Left renal cortex interstitium (tissue), 4 donors: ENCODE data around the gene ABHD6. TPM values are rescaled to one million over a fixed set of nuclear protein-coding genes. Genes with fewer than 3 reads are reported as not detected.

Experiments used
- DNase-seq, 4 donors: peaks; one replicate each; pipeline ENCODE4 v3.0.0-alpha.2; 2013; ENCODE audit warnings: low read depth in 4 of 4, low spot score in 2 of 4, missing footprints in 1 of 4
- polyA plus RNA-seq, 4 donors: library from polyadenylated mRNA; unstranded; fragments of 120-200 nt; gene quantifications; one replicate each; pipeline ENCODE4 v1.2.1, GENCODE V29; 2013; ENCODE audit not compliant: insufficient read length in 4 of 4

The ABHD6 gene
- polyA plus RNA-seq, 4 donors, result 9.2 to 13.8 (median 11.1) TPM

DNA sequence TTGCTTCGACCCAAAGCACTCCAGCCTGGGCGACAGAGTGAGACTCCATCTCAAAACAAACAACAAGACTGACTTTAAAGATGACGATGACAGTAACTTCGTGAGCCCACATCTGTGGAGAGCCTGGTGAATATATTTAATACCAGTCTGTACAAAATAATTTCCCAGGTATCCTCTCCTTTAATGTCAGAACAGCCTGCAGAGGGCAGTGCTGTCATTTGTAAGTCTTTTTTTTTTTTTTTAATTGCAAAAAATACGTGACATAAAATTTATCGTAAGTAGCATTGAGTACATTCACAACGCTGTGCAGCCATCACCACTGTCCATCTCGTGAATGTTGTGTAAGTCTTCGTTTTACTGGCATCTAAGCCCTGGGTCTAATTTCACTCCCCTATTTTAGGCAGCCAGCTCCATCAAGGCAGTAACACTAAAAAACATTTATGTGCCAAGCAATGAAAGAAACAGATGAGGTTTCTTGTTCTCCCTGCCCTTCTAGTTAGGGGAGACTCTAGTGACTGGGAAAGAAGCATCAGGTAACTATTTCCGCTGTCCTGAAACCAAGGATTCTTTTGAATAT lies 70.1 kb downstream of the ABHD6 start:
- DNase-seq, result no peak

DNA sequence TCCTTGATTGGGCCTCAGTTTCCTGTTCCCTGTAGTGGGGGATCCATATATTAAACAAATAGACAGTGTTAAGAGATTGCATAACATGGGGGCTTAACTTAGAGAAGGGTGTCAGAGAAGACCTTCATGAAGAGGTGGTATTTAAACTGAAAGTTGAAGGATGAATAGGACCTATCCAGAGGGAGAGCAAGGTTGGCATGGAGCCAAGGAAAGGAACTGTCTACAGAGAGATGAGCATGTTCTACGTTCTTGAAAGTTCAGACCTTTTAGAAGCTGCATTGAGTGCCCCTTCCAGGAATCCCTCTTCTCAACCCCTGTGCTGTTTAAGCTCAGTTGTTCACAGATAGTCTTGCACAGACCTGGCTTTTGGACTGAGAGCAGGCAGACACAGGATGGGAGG lies 71.1 kb downstream of the ABHD6 start:
- no peak for DNase-seq

DNA sequence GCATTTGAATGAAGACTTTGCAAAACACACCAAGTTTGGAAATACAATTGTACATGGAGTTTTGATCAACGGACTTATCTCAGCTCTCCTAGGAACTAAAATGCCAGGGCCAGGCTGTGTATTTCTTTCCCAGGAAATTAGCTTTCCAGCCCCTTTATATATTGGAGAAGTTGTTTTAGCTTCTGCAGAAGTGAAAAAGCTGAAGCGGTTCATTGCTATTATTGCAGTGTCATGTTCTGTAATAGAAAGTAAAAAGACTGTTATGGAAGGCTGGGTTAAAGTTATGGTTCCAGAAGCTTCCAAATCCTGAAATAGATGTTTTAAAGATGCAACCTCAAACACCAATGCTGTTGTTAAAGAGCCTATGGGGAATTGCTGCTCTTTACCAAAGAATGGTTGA lies 80.2 kb downstream of the ABHD6 start:
- no peak for DNase-seq

DNA sequence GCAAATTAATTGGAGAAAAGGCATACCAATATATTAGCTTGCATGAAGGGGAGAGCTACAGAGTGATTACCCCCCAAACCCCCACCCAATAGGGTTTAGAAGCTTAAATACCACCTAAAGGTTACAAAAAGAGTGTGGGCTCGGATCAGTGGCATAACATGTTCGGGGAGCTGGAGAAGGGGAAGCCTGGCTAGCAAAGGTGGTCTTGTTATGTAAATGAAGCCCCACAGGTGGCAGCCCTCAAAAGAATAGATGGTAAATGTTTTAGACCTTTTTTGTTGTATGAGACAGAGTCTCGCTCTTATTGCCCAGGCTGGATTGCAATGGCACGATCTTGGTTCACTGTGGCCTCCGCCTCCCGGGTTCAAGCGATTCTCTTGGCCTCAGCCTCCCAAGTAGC lies 84.2 kb downstream of the ABHD6 start:
- DNase-seq, result no peak

DNA sequence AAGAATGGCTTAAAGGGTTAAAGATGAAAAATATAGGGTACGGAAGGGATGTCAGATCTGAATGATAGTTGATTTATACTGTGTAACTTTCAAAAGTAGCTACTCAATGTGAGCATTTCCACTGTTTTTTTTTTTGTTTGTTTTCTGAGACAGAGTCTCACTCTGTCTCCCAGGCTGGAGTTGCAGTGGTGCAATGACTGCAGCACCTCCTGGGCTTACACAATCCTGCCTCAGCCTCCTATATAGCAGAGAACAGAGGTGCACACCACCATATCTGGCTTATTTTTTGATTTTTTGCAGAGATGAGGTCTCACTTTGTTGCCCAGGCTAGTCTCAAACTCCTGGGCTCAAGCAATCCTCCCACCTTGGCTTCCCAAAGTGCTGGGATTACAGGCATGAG lies 85.2 kb downstream of the ABHD6 start:
- DNase-seq, result no peak

DNA sequence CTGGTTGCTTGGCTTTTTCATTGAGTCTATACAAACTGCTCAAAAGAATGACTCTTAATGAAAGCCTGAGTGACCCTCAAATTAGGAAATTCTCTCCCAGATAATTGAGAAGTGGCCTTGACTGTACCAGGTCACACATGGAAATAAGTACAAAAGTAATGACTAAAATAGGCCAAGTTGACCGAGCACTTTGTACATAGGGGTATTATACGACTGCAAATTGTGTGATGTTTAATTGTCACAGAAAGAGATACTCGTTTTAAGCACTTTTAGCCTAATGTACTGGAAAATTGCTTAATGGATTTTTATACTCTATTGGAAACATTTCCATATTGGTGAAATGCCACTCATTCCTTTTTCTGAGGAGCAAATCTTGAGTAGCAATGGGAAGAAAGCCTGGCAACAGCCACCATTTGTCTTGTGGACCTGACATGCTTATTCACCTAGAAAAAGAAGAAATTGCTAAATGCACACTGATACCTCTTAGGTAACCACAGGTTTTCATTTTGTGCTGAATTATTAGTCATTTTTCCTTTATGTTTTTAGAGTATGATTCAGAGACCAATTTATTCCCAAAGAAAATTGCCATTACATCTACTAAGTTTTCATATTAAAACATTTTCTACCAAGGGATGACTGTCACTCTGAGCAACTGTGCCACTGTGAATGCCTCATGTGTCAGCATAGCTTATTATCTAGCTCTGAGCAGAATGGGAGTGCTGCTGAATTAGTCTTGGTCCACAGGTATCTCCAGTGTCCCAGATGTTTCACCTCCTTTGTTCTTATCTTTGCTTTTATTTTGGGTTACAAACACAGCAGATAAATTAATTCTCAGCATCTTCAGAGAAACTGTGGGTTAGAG lies 86.2 kb downstream of the ABHD6 start:
- DNase-seq, result no peak

DNA sequence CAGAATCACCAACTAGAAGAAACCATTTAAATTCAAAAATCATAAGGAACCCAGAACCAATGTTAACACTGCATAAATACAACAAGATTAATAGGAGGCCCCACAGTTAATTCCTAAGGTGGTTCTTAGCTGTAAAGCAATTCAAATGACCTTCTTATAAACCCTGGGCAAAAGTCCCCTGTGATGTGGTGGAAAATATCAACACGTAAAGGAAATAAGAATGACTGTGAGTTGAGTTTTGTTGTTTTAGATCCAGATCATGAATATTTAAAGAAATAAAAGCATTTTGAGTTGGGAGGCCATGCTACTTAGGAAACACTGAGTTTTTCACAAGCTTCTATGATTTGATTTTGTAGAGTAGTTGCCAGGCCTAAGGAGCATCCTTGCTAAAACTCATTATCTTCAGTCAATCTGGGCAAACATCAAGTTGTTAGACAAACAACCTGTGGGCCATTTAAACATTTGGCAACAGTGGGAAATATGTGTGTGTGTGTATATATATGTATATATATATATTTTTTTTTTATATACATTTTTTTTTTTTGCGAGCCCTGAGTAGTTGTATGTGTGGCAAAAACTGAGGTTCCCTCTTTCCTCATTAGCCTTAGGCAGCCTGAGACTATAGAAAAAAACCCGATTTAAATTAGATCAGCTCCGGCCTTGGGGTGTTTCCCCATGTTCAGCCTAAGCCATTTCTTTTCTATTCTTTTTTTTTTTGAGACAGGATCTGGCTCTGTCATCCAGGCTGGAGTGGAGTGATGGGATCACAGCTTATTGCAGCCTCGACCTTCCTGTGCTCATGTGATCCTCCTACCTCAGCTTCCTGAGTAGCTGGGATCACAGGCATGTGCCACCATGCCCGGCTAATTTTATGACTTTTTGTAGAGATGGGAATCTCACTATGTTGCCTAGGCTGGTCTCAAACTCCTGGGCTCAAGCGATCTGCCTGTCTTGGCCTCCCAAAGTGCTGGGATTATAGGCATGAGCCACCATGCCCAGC lies 87.1 kb downstream of the ABHD6 start:
- DNase-seq, result no peak

DNA sequence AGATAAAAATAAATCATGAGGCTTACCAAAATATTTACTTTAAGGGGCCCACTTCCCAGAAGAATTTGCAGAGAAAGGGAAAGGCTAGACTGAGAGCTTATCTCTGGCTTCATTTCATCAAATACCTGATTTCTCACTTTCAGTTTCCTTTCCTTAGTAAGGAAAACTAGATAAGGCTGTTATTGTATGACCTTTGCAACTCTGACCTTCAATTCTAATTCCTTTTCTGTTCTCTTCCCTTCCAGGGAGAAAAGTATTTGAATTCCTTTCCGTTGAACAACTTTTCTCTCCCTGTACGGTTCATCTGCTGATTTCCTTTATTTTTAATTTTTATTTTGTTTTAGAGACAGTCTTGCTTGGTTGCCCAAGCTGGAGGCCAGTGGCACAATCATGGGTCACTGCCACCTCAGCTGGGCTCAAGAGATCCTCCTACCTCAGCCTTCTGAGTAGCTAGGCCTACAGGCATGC lies 88.0 kb downstream of the ABHD6 start:
- no peak for DNase-seq

DNA sequence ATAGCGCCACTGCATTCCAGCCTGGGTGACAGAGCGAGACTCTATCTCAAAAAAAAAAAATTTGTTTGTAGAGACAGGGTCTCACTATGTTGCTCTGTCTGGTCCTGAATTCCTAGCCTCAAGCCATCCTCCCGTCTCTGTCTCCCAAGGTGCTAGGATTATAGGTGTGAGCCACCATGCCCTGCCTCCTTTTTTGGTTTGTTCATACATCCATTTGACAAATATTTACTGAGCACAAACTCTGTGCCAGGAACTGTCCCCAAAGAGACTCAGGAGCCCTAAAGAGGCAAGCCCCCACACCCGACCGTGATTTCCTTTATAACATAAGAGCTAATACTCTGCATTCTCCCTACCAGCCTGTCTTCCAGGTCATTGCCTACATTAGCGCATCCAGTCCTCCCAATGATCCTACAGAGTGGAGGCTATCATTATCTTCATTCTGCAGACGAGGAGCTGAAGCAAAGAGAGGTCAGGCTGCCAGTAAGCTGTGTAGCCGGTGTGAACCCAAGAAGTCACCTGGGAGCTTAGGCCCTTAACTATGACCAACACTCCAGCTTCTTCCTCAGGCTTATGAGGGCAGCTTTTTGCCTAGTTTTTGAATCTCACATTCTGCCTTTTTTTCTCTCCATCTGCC lies 88.8 kb downstream of the ABHD6 start:
- no peak for DNase-seq

DNA sequence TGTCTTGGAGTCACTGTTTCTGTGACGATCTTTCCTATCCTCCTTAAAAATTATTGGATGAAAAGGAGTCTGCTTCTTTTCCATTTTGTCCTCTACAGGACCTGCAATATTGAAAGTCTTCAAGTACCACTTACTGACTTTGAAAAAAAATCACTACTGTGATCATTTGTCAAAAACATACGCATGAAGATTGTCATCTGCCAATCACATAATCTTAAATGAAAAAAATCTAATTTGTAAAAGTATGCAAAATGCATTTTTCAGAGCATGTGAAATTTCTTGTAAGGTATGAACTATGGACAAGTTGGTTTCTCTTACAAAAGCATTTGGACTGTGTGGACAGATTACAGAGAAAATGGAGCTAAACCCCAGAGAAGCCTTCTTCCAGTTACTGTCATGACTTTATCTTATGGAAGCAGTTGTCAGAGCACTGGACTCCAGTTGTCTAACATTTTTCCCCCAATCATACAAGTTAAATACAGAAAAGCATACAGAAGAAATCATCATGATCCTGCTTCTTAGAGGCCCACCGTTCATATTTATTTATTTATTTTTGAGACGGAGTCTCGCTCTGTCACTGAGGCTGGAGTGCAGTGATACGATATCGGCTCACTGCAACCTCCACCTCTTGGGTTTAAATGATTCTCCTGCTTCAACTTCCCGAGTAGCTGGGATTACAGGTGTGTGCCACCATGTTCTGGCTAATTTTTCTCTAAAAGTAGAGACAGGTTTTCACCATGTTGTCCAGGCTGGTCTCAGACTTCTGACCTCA lies 91.7 kb downstream of the ABHD6 start:
- no peak for DNase-seq

DNA sequence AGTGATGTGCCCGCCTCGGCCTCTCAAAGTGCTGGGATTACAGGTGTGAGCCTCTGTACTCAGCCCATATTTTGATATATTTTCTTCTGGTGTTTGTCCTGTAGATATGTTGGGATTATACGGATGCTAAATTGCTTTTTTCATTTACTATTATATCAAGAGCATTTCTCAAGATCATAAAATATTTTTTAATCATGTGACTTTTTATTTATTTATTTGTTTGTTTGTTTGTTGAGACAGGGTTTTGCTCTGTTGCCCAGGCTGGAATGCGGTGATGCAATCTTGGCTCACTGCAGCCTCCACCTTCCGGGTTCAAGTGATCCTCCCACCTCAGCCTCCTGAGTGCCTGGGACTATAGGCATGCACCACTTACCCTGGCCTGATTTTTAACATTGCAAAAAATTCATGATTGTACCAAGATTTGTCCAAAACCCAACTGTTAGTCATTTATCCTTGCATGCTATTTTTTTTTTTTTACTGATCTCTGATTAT lies 92.4 kb downstream of the ABHD6 start:
- no peak for DNase-seq

DNA sequence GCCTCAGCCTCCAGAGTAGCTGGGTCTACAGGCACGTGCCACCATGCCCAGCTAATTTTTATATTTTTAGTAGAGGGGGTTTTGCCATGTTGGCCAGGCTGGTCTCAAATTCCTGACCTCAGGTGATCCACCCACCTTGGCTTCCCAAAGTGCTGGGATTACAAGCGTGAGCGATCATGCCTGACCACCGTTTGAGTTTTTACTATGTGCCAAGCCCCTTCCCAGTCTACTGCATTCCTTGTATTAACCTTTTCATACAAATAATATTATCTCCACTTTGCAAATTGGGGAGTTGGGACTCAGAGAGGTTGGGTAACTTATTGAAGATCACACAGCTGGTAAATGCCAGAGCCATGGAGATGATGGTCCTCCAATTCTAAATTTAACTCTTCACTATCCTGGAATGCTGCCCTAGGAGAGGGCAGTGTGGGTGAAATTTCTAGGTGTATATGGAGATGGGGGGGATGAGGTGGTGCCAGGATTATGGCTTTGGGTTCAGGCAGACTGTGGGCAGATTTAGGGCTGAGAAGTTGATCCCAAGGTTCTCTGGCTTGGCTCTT lies 94.1 kb downstream of the ABHD6 start:
- DNase-seq, result no peak

DNA sequence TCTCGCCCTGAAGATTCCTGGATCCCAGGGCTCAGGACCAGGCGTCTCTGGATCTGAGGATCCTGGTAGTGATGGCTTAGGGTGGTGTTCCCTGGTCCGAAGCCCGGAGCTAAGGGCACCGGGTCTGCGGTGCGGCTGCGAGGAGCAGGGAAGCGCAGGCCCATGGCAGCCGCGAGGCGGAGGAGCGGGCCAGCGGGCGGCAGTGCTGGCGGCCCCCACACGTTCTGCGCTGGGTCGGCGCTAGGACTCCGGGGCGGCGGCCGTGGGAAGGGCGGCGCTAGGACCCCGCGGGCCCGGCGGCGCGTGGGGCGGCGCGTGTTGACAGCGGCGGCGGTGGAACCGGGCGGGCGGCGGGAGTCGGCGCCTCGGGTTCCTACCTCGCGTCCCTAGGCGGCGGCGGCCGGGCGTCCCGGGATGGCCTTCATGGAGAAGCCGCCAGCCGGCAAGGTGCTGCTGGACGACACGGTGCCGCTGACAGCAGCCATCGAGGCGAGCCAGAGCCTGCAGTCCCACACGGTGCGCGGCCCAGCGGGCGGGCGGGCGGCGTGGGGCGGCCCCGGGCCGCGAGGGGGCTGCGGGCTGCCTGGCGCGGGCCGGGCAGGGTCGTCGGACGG lies 95.1 kb downstream of the ABHD6 start, which contains the start of gene PXK:
TSS of gene PXK (plus strand) at position 318 of the 614 bp plus-strand sequence. CDS start at position 415, 97 bp downstream.
- peak; percentile 31 to 63 (median 58) for DNase-seq

DNA sequence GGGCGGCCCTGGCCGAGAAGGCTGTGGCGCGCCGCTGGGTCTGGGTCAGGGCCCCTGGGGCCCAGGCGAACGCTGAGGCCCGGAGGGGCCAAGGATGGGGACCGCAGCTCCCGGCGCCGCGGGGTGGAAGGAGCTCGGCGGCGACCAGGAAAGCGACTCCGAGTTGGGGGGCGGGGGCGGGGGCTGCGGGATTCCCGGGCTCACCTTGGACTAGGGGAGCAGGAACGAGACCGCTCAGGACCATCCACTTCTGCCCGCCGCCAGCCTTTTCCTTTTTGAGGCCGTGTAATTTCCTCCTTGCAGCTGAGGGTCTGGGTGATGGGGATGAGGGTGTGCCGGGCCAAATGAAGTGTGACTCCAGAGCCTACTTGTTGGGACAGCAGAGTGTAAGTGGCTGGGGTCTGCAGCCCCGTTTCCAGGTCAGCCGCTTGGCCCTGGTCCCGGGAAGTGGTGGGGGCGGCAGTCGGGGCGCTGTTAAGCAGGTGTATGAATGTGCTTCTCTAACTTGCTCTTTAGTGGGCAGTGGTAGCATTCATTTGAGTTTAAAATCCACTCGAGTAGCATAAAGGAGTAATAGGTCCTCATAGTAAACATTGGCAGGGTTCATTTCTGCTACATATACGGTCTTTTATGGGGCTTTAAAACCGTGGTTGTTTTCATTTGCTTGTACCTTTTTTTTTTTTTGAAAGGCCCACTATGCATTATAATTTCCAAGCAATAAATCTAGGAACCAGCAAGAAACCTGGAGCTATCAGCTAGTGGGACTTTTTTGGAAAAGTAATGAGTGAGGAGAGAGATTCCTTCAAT lies 95.8 kb downstream of the ABHD6 start:
- DNase-seq, result no peak

DNA sequence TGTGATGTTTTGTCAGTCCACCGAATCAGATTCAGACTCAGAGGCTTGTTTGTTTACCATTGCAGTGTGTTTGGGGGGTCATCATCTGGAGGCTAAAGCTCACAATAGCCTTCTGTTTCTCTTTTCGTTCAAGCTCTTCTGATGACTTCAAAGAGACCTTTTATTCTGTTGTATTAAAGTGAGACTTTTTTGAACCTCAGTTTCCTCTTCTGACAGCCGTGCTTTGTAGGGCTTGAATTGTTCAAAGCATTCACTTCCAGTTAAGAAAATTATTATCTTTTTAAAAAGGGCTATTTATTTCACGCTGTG lies 96.4 kb downstream of the ABHD6 start:
- no peak for DNase-seq

DNA sequence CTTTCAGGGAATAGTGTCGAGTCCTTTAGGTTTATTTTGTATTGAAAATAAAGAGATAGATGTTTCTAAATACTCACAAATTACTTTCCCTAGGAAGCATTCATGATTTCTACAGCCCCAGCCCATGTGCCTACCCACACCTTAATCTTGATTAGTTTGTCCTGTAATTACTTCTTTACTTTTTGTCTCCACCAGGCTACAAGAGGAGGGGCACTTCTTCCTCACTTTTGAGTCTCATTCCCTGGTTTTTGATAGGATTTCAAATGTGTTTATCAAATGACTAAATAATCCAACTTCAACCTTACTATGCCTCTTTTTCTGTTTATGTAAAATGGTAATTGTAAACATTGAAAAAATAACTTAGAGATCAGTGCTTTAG lies 96.9 kb downstream of the ABHD6 start:
- DNase-seq, result no peak

DNA sequence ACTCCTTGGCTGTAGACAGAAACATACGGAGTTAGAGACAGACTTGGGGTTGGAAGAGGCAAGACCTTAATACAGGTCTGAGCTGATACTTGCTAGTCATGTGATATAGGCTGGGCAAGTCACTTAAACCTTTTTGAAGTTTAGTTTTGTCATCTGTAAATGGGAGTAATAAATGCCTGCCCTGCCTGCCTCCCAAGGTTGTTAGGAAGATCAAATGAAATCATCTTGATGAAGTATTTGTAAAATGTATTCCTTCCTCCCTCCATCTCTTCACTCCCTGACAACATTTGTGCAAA lies 98.0 kb downstream of the ABHD6 start:
- no peak for DNase-seq

DNA sequence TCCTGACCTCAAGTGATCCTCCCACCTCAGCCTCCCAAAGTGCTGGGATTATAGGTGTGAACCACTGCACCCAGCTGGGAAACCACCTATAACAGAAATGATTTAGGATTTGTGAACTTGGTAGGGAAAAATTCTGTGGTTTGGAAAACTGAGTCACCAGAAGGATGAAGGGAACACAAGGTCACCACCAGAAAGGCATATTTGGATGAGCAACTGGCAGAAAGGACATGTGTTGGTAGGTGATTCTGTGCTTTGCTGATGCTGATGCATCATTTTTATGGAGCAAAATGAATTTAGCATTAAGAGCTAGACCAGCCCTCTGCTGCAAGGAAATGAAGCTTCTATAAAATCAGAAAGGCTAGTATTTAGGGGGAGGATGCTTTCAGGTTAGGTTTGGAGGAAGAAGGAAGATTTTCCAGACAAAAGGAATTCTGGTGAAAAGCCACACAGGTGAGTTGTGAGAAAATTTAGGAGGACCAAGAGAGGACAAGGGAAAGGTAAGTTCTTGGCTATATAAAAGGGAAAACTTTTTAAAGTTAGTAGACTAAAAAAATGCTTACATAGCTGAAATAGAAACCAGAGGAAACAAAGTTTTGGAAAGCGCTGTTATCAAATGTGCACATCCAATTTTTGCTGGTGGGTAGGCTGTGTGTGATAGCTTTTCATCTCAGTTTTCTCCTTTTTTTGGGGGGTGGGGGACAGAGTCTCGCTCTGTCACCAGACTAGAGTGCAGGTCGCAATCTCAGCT lies 98.7 kb downstream of the ABHD6 start:
- no peak for DNase-seq
